Measurements from ENCODE around the gene MROH7. TPM values are rescaled to one million over a fixed set of nuclear protein-coding genes. Genes with fewer than 3 reads are reported as not detected.

The MROH7 gene
- polyA plus RNA-seq (ENCODE audit: insufficient read length): 6.0 TPM

DNA sequence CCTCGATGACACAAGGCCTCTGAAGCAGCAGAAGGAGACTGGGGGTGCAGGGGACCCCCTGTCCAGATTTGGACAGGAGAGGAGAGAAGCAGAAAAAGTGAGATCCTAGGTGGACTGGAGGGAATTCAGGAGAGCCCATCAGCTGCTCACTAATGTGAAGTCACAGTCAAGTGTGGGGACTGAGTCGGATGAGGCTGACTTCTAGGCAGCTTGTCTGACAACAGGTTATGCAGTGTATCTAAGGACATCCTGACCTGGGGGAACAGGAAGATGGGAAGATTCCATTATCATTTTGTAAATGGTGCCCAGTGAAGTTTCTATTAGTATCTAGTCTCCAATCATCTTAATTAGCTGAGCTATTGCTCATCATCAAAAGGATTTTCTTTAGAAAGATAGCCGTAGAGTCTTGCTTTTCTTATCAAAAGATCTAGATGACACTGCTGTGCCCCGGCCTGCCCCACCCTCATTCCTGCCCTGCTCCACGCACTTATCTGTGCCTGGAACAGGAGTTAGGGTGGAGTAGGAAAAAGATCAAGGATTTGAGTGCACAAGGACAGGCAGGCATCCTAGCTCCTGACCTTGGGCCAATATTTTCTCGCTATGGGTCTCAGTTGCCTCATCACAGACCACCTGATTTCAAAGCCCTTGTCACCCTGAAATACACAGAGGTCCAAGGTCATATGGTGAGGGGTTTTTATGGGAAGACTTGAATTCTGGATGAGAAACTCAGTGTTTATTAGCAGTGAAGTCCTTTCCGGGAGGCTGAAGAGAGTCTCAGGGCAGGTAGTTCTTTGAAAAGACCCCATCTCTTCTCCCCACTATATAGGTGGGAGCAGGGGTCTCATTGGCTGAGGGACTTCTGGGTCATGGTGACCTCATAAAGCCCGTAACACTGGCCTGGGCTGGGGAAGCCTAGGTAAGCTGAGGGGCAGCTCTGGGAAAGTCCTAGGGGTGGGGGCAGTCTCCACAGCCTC lies at the start of gene MROH7:
MROH7 (plus strand) TSS at position 924 of the 974 bp plus-strand sequence. CDS start 11,141 bp downstream, outside the sequence.
- DNase-seq (ENCODE audit: low read depth): no peak

GRCh38 chr1:54593571-54594160 lies 47.9 kb upstream of the MROH7 start:
- DNase-seq (ENCODE audit: low read depth): no peak

DNA sequence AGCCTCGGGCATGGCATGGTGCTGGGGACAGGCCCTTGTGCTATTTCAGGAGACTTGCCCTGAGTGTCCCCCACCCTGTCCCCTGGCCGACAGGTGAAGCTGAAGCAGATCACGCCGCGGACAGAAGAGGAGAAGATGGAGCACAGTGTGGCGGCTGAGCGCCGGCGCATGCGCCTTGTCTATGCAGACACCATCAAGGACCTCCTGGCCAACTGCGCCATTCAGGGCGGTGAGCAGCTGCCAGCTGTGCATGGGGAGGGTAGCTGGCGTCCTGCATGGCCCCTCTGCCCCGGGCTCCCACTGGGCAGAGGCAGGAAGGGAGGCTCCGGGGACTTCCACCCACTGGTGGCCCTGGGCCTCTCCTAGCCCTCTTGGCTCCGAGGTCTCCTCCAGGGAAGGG lies 47.1 kb upstream of the MROH7 start:
- DNase-seq (ENCODE audit: low read depth): no peak

- DNase-seq (ENCODE audit: low read depth): no peak
Measured at GRCh38 chr1:54595956-54596498, 45.6 kb upstream of the MROH7 start.

DNA sequence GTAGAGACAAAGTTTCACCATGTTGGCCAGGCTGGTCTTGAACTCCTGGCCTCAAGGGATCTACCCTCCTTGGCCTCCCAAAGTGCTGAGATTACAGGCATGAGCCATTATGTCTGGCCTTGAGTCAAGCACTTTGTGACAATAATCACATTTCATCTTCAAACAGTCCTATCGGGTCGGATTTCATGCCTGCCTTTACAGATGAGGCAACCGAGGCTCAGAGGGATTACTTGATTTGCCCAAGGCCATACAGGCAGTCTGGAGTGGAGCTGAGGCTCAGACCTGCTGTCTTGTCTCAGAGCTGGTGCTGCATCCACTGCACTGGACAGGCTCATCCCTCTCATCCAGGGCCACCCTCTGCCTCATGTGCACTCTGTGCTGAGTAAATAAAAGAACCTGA lies 44.8 kb upstream of the MROH7 start:
- no peak for DNase-seq (ENCODE audit: low read depth)

GRCh38 chr1:54597455-54598030 lies 44.0 kb upstream of the MROH7 start:
- no peak for DNase-seq (ENCODE audit: low read depth)

DNA sequence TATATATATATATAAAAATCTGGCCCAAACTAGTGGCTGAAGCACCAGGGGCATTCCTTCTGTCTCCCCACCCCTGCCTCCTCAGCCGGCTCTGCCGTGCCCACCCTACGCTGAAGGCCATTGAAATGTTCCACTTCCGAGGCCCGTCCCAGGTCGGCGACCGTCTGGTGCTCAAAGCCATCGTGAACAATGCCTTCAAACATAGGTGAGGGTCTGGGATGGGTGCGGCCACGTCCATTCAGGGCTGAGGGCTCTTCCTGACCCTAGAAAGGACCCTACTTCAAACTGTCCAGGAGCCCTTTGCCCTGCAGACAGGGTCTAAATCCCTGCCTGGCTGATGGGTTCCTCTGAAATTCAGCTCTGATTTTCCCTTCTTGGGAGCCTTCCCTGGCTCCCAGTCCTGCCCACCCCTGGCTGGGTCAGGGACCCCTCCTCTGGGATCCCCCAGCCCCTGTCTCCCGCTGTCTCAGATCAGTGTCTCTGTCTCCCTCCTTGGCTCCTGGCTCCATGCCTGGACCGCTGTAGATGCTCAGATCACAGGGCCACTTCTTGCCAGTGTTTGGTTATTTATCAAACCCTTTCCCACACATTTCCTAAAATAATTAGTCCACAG lies 42.3 kb upstream of the MROH7 start:
- no peak for DNase-seq (ENCODE audit: low read depth)

DNA sequence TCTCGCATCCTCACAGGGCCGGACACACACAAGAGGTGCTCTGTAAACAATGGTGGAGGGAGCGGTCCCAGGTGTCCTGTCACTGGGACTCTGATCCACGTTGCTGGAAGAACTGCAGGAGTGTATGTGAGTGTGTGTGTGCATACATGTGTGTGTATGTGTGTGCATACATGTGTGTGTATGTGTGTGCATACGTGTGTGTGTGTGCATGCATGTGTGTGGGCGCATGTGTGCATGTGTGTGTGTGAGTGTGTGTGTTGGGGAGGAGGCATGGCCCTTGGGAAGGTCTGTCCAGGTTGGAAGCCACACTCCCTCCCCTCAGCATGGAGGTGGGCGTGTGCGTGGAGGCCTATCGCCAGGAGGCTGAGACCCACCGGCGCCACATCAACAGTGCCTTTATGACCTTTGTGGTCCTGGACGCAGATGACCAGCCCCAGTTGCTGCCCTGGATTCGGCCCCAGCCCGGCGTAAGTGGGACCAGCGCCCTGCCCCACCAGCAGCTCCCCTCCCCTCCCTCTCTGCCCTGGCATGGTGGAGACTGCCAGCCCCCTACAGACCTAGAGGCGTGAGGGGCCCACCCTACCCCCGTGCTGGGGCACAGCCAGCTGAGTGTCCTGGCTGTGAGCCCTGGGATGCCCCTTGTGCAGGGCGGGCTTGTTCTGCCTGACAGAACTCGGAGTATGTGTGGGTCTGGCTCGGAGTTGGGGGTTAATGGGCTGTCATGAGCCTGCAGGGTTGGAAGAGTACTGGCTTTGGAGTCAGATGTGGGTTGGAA lies 40.5 kb upstream of the MROH7 start:
- no peak for DNase-seq (ENCODE audit: low read depth)

DNA sequence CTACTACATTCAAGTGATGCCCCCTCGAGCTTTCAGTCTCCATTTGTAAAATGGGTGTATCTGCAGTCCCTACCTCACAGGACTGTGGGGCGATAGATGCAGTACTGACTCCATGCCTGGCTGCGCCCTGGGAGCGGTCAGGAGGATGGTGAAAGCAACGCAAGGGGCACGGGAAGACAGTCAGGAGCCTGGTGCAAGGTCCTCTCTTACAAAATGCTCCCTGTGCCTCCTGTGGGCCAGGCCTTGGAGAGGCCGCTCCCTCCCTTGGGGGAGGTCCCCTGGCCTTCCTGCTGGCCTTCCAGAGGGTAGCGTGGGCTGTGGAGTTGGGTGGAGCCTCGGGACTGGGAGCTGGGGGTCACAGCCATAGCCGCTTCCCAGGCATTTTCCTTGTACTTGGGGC lies 39.9 kb upstream of the MROH7 start:
- DNase-seq (ENCODE audit: low read depth): no peak

- DNase-seq (ENCODE audit: low read depth): no peak
Measured at GRCh38 chr1:54602554-54602953, 39.0 kb upstream of the MROH7 start.

- DNase-seq (ENCODE audit: low read depth): no peak
Measured at GRCh38 chr1:54603241-54603640, 38.3 kb upstream of the MROH7 start.

DNA sequence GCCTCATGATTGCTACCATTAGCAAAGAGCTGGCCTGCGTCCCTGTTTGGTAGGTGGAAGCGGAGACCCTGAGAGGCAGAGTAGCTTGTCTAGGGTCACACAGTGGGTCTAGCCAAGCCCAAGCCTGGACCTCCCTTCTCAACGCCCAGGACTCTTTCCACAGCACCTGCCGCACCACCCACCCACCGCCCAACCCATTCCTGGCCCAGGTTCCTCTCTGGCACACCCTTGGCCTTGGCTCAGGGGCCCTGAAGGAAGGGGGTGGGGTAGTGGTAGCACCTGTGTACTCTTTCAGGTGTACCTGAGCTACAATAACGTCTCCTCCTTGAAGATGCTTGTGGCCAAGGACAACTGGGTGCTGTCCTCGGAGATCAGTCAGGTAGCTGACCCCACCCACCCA lies 37.5 kb upstream of the MROH7 start:
- no peak for DNase-seq (ENCODE audit: low read depth)

GRCh38 chr1:54604572-54605370 lies 36.8 kb upstream of the MROH7 start:
- no peak for DNase-seq (ENCODE audit: low read depth)

GRCh38 chr1:54606096-54606989 lies 35.2 kb upstream of the MROH7 start:
- DNase-seq (ENCODE audit: low read depth): no peak

DNA sequence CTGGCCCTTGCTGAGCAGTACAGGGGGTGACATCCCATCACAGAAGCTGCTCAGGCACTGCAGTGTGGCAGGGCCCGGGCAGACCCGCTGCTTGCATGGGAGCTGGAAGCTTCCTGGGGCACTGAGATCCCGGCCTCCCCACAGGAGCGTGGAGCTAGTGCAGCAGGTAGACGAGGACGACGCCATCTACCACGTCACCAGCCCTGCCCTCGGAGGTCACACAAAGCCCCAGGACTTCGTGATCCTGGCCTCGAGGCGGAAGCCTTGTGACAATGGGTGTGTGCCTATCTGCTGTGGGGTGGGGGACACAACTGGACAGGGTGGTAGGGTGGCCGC lies 34.6 kb upstream of the MROH7 start:
- no peak for DNase-seq (ENCODE audit: low read depth)

- no peak for DNase-seq (ENCODE audit: low read depth)
Measured at GRCh38 chr1:54607821-54608565, 33.6 kb upstream of the MROH7 start.

DNA sequence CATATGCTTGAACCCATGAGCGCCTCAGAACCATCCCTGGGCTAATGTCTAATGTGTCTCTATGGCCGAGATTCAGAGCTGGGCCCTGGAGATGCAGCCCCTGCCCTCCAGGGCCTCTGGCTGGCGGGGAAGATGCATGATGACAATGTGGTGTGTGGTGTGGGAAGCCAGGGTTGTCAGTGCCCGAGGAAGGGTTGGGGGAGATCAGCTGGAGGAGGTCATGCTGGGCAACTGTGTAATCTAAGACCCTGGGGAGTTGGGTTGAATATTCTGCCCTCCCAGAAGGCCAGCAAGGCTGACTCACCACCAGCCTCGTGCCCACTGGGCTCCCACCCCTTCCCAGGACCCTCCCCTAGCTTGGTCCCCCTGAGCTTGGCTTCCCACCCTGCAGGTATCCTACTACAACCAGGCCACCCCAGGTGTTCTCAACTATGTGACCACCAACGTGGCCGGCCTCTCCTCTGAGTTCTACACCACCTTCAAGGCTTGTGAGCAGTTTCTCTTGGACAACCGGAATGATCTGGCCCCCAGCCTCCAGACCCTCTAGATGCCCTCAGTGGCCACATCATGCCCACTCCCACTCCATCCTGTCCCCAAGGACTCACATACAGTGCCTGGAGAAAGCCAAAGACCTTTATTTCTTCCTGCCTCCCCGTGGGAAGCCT lies 32.9 kb upstream of the MROH7 start:
- no peak for DNase-seq (ENCODE audit: low read depth)

GRCh38 chr1:54609301-54609921 lies 32.2 kb upstream of the MROH7 start:
- peak; percentile 6 for DNase-seq (ENCODE audit: low read depth)

All from forelimb muscle (tissue), 1 donor.